Esophagus (tissue), 2 donors: ENCODE measurements around the gene GNG13. TPM values are rescaled to one million over a fixed set of nuclear protein-coding genes. Genes with fewer than 3 reads are reported as not detected.
"Not testable (repeated sequence)": the region's sequence is repeated elsewhere in the genome, so short reads cannot be mapped to it uniquely, and the experiment has no call there.

Experiments
- H3K27ac ChIP-seq, 2 donors: one replicate each; pipeline ENCODE4 v1.5.1; 2013; ENCODE audit warnings: low read depth in 2 of 2, mild to moderate bottlenecking in 2 of 2, inconsistent platforms in 1 of 2, low read length in 1 of 2, moderate library complexity in 1 of 2
- H3K27me3 ChIP-seq, 2 donors: one replicate each; pipeline ENCODE4 v1.6.1; 2013; ENCODE audit warnings: low read length in 2 of 2, control low read depth in 1 of 2, mild to moderate bottlenecking in 1 of 2; ENCODE audit not compliant: insufficient read depth in 2 of 2, control insufficient read depth in 1 of 2
- H3K36me3 ChIP-seq, 2 donors: one replicate each; pipeline ENCODE4 v1.6.1; 2013; ENCODE audit warnings: low read length in 1 of 2; ENCODE audit not compliant: control insufficient read depth in 2 of 2, insufficient read depth in 2 of 2
- H3K4me1 ChIP-seq, 2 donors: one replicate each; pipeline ENCODE4 v1.6.1; 2013; ENCODE audit warnings: low read length in 1 of 2; ENCODE audit not compliant: control insufficient read depth in 2 of 2, insufficient read depth in 2 of 2
- H3K4me3 ChIP-seq, 2 donors: one replicate each; pipeline ENCODE4 v1.5.1; 2013; ENCODE audit warnings: low read length in 2 of 2, mild to moderate bottlenecking in 2 of 2, low read depth in 1 of 2, moderate library complexity in 1 of 2
- H3K9me3 ChIP-seq, 2 donors: one replicate each; pipeline ENCODE4 v1.6.1; 2013; ENCODE audit warnings: mild to moderate bottlenecking in 2 of 2, low read depth in 1 of 2, low read length in 1 of 2, moderate library complexity in 1 of 2; ENCODE audit not compliant: control insufficient read depth in 2 of 2, insufficient read depth in 1 of 2
- WGBS, 2 donors: extraction: QIAGEN DNeasy Blood & Tissue Kit; methylation state at CpG; one replicate each; pipeline ENCODE4 v1.1.7; 2013; 5-methylcytosine and 5-hydroxymethylcytosine counted together
- polyA plus RNA-seq, 2 donors: library from polyadenylated mRNA; stranded (reverse); fragments of 200-250 nt; gene quantifications; one replicate each; pipeline ENCODE4 v1.2.3, GENCODE V29; 2013
- donor health status: healthy with polysubstance abuse.
- donor health status: Bipolar disorder and iron deficiency.

The GNG13 gene
- polyA plus RNA-seq, 2 donors: not detected

DNA sequence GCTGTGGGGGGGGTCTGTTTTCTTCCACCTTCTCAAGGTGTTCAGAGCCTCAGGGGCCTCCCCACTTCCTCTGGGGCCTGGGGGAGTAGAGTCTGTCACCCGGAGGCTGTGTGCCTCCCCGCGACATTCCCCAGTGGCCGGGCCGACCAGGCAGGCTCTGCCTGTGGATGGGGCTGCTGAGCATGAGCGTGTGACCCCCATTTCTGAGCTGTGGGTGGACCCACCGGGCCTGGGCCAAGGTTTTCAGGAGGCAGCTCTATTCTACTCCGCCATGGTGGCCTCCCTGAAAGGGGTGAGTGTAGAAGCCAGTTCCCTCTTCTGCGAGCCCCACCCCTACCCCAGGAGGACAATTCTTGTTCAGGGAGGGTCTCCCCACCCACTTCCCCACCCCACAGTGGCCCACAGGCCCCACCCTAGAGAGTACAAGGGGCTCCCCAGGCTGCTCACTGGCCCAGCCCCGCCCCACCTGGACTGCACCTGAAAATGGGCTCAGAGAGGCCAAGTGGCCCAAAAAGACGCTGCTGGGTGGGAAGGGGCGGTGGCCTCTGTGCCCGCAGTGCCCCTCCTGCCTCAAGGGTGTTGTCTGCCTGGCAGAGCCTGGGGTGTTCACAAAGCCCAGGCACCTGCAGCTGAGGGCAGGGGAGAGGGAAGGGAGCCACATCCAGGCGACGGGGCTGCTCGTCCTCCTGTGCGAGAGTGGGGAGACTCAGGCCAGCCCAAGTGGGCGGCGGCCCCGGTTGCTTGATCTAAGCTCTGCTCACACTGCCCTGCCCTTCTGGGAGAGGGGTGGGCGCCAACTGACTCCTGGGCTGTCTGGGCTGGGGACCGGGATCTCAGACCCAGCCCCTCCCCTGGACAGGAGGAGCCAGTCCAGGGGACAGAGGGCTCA is 38.7 kb downstream of the GNG13 start:
- 51 to 57% methylated on average over 22 of the region's 22 CpGs for WGBS, 2 donors
- no peak overlapping the region for H3K27ac ChIP-seq
- no peaks in the 10 kb centered on the region for H3K27me3 ChIP-seq

GRCh38 chr16:760545-761343 is 39.8 kb downstream of the GNG13 start, which contains the start of gene MSLN:
MSLN (plus strand) TSS chr16:760734; CDS start chr16:762681, 1,947 bp downstream.
- 60 to 66% methylated on average over 34 to 37 of the region's 37 CpGs for WGBS, 2 donors
- H3K27me3 ChIP-seq: no peaks in the 10 kb centered on the region
- H3K4me1 ChIP-seq: peaks cover 0 to 5% of the 10 kb centered on the region in 2 donors
- no peaks in the 10 kb centered on the region for H3K36me3 ChIP-seq
- H3K9me3 ChIP-seq: no peaks in the 10 kb centered on the region
- H3K4me3 ChIP-seq: no peak within 1 kb of the TSS
- H3K27ac ChIP-seq: peak within 1 kb of the TSS; percentile 50 to 59

More for the DNA sequence above, 38.7 kb downstream of the GNG13 start:
- Histone ChIP-seq H3K4me1 (peaks cover 0 to 5% of the 10 kb centered on the region in 2 donors), H3K9me3 (no peaks in the 10 kb centered on the region), H3K4me3 (no peak overlapping the region), H3K36me3 (no peaks in the 10 kb centered on the region)

- Histone ChIP-seq H3K9me3 (no peaks in the 10 kb centered on the region), H3K27ac (peak overlapping the region; percentile 50 to 59), H3K36me3 (no peaks in the 10 kb centered on the region), H3K27me3 (no peaks in the 10 kb centered on the region), H3K4me1 (peaks cover 0 to 5% of the 10 kb centered on the region in 2 donors), H3K4me3 (no peak overlapping the region)
- whole genome bisulfite sequencing, 2 donors: 41 to 58% methylated on average over 15 of the region's 15 CpGs
These were observed 40.5 kb downstream of the GNG13 start for GRCh38 chr16:760065-760464.

DNA sequence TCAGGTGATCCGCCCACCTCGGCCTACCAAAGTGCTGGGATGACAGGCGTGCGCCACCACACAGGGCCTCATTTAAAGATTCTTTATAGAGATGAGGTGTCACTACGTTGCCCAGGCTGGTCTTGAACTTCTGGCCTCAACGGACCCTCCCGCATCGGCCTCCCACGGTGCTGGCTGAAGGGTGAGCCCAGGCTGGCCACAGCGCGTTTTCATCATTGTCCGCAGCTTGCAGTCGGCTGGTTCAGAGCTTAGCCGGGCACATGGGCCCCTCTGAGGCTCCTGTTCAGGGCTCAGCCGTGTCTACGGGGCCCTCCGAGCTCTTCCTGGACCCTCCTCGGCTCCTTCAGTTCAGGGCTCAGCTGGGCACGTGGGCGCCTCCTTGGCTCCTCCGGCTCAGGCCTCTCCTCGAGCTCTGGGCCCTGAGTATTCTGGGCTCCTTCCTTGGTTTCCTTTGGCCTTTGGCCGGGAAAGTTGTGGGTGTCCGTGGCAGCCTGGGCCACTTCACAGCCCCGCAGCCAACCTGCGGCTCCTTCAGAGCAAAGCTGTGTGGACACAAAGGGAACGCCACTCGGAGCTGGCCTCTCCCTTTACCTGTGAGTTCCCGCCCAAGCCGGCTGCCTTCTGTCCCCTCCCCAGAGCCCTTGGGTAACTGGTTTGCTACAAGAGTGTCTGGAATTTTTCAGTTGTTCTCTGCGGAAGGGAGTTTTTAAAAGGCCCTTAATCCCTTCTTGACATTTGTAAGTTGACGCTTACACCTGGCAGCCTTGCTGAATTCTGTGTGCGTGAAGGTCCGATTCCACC is 41.2 kb downstream of the GNG13 start:
- Histone ChIP-seq H3K4me1 (peaks cover 0 to 5% of the 10 kb centered on the region in 2 donors), H3K36me3 (no peaks in the 10 kb centered on the region), H3K27me3 (no peaks in the 10 kb centered on the region), H3K27ac (peak overlapping the region; percentile 50 to 59), H3K4me3 (no peak overlapping the region), H3K9me3 (no peaks in the 10 kb centered on the region)
- 68 to 70% methylated on average over 34 of the region's 34 CpGs for WGBS, 2 donors

GRCh38 chr16:756428-756827 is 44.1 kb downstream of the GNG13 start:
- peaks cover 0 to 3% of the 10 kb centered on the region in 2 donors for H3K27me3 ChIP-seq
- H3K4me1 ChIP-seq: peaks cover 0 to 9% of the 10 kb centered on the region in 2 donors
- 87 to 92% methylated on average over 5 of the region's 5 CpGs for WGBS, 2 donors
- no peaks in the 10 kb centered on the region for H3K9me3 ChIP-seq
- H3K4me3 ChIP-seq: no peak overlapping the region
- H3K27ac ChIP-seq: no peak overlapping the region
- H3K36me3 ChIP-seq: no peaks in the 10 kb centered on the region

DNA sequence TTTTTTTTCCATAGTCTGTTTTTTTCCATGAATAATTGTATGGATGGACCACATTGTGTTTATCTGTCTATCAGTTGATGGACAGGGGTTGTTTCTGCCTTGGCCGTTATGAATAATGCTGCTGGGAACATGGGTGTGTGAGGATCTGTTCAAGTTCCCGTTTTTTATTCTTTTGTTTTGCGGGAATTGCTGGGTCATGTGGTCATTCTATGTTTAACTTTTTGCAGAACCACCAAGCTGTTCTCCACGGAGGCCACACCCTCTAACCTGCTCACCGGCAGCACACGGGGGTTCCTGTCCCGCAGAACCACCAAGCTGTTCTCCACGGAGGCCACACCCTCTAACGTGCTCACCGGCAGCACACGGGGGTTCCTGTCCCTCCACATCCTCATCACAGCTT is 45.9 kb downstream of the GNG13 start:
- WGBS, 2 donors: 37 to 39% methylated on average over 11 of the region's 11 CpGs

GRCh38 chr16:754121-754607 is 46.4 kb downstream of the GNG13 start:
- not testable (repeated sequence) for H3K4me3 ChIP-seq, H3K4me1 ChIP-seq, H3K9me3 ChIP-seq, H3K27ac ChIP-seq, H3K36me3 ChIP-seq, H3K27me3 ChIP-seq
- 80 to 85% methylated on average over 11 of the region's 11 CpGs for WGBS, 2 donors

More for the DNA sequence above, 45.9 kb downstream of the GNG13 start:
- peaks cover 0 to 3% of the 10 kb centered on the region in 2 donors for H3K27me3 ChIP-seq
- H3K4me1 ChIP-seq: peaks cover 0 to 5% of the 10 kb centered on the region in 2 donors
- H3K36me3 ChIP-seq: no peaks in the 10 kb centered on the region
- H3K4me3 ChIP-seq: no peak overlapping the region
- H3K27ac ChIP-seq: no peak overlapping the region
- H3K9me3 ChIP-seq: no peaks in the 10 kb centered on the region

GRCh38 chr16:752007-752312 is 48.6 kb downstream of the GNG13 start:
- peaks cover 0 to 5% of the 10 kb centered on the region in 2 donors for H3K4me1 ChIP-seq
- no peak overlapping the region for H3K4me3 ChIP-seq
- no peak overlapping the region for H3K27ac ChIP-seq
- WGBS, 2 donors: 30 to 31% methylated on average over 10 of the region's 10 CpGs
- H3K36me3 ChIP-seq: no peaks in the 10 kb centered on the region
- H3K9me3 ChIP-seq: no peaks in the 10 kb centered on the region
- peaks cover 0 to 3% of the 10 kb centered on the region in 2 donors for H3K27me3 ChIP-seq
